Suppressor macrophage (primary cell): Measurements from ENCODE around the gene SDK1.

Source experiments
- DNase-seq, 4 experiments: peaks; one replicate each; pipeline ENCODE4 v3.0.0-alpha.2; 2020 to 2022

Gene SDK1

DNA sequence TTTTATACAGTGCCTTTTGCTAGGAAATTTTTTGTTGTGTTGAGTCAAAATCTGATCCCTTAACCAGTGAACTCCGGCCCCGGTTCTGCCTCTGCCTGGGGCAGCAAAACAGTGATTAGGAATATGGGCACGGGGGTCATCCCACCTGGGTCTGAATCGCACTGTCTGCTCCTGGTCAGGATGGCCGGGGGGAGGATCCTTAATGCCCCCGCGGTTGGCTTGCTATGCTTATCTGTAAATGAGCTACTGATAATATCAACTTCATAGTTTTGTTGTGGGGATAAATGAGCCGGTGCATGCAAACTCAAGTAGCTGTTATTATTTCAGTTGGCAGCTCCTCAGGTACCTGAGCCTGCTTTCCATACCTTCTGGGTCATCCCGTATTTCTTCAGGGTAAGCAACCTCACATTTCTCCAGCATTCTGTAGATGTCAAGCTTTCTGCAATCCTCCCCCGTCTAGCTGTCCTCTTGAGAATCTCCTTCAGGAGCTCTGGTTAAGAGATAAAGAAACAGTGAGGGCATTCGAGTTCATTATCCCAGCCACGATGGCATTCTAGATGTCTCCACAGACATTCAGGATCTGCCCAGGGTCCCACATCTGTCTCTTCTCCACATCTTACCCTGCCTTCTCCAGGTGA lies 592.2 kb downstream of the SDK1 start:
- no peak for DNase-seq

DNA sequence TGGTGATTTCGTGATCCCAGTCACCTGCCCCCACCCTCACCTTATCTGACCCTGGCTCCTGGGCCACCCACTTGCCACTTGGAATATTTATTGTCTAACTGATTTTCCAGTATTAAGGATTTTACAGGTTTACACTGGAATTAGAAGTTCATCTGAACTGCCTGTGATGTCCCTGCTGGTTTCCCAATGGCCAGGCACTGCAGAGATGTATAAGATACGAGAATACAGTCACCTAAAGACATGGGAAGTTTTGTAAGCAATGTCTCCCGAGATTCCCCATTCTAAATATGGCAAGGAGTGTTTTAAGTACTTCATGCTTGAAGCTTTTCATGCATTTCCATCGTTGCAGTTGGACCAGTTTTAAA lies 592.7 kb downstream of the SDK1 start:
- no peak for DNase-seq

- no peak for DNase-seq
Observed at GRCh38 chr7:3895341-3896116, 594.5 kb downstream of the SDK1 start.

DNA sequence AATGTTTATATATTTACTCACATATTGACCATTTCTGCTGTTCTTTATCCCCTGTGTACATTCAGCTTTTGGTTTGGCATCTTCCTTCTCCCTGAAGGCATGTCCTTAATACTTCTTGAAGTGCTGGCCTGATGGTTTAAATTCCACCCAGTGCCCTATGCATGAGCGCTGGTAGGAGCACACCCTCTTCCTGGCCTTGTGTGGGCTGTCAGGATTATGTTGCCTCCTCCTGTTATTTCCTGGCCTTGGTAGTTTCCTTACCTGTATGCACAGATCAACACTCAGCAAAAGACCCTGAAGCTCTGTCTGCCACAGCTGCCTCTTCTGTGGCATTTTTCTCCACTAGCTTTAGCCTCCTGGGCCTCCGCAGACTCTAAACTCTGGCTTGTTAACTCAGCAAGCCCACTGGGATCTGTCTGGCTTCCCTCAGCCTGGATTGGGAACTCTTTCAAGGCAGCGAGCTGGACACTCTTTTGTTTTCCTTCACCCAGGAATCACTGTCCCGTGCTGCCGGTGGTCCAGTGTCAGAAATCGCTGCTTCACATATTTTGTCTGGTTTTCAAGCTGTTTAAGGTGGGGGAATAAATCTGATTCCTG lies 595.2 kb downstream of the SDK1 start:
- no peak for DNase-seq

DNA sequence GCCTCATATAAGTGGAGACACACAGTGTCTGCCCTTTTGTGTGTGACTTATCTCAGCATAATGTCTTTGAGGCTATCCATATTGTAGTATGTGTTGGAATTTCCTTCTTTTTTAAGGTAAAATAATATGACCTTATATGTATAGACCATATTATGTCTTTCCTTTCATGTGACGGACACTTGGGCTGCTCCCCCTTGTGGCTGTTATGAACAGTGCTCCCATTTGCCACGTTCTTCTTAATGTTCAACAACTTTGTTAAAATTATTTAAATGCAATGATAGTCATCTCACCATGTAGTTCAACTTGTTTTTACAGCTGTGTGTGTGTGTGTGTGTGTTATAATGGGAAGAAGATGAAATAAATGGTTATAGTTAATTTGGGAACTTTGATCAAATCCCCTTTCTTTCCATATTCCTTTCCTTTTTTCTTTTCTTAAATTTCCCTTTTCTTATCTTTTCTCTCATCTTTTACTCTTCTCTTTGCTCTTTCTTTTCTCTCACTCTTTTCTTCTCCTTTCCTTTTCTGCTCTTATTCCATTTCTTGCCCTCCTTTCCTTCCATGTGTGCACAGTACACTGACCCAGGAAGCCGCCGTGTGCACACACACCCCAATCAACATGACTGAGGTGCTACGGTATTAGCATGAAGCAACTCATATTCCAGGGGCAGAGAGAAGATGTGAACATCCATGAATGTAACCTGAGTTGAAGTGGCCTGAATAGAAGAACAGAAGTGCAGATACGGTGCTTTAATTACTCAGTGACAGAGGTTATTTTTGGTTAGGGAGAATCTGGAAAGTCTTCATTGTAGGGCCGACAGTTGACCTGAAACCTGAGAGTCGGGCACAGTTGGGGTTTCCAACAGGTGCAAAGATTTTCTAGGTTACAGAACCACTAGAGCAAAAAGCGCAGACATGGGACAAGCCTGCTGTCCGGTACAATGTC lies 596.6 kb downstream of the SDK1 start:
- DNase-seq = peak; percentile 58 to 73 (median 66)

DNA sequence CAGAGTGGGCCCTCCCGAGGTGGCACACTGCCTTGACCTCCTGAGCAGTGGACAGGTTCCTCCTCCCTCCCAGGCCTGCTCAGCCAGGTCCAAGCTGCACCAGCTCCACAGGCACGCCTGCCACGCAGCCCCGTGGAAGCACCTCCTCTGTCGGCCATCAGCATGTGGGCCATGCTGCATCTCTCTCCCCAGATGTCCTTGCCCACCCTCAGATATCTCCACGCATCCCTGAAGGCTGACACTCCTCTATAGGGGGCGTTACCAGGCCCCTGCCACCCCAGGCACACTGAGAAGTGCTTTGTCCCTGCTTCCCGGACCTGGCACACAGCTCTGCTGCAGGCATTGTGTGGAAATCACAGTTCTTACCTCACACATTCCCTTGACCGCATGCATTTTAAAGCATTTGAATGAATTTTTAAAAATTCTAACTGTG lies 598.5 kb downstream of the SDK1 start:
- DNase-seq = no peak

DNA sequence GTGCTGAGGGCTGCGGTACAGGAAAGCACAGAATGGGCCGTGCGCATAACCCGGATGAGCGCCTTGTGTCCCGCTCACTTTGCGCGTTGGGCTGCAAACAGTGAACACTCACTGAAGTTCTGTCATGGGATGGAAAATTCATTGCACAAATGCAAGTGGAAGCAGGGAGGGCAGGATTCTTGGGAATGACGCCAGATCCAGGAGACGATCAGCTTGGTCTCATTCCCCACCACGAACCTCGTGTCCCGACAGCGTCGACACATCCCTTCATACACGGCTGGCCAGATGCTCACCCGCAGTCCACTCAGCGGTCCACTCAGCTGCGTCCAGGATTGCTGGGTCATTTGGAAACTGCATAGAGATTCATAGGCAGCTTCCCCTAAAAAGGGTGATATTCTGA lies 607.1 kb downstream of the SDK1 start:
- DNase-seq = no peak

- no peak for DNase-seq
Observed at GRCh38 chr7:3909128-3909527, 608.1 kb downstream of the SDK1 start.

- no peak for DNase-seq
Observed at GRCh38 chr7:3910054-3910453, 609.0 kb downstream of the SDK1 start.

- no peak for DNase-seq
Observed at GRCh38 chr7:3911685-3912084, 610.6 kb downstream of the SDK1 start.

GRCh38 chr7:3912291-3912690 lies 611.2 kb downstream of the SDK1 start:
- DNase-seq = peak in 3 of 4 experiments; percentile 23 to 55 (median 26)

GRCh38 chr7:3914051-3914775 lies 613.2 kb downstream of the SDK1 start:
- DNase-seq = peak; percentile 43 to 88 (median 65)

- DNase-seq = no peak
Observed at GRCh38 chr7:3915337-3915878, 614.4 kb downstream of the SDK1 start.

- peak; percentile 11 to 69 (median 42) for DNase-seq
Observed at GRCh38 chr7:3916146-3916545, 615.1 kb downstream of the SDK1 start.

- peak in 3 of 4 experiments; percentile 22 to 57 (median 24) for DNase-seq
Observed at GRCh38 chr7:3917436-3917835, 616.4 kb downstream of the SDK1 start.

- no peak for DNase-seq
Observed at GRCh38 chr7:3918576-3918975, 617.5 kb downstream of the SDK1 start.

GRCh38 chr7:3922175-3922635 lies 621.2 kb downstream of the SDK1 start:
- peak; percentile 9 to 65 (median 30) for DNase-seq

GRCh38 chr7:3923307-3923918 lies 622.4 kb downstream of the SDK1 start:
- no peak for DNase-seq

- no peak for DNase-seq
Observed at GRCh38 chr7:3924277-3924676, 623.2 kb downstream of the SDK1 start.

GRCh38 chr7:3927446-3928110 lies 626.5 kb downstream of the SDK1 start:
- no peak for DNase-seq
